Measurements from ENCODE around the gene HS1BP3.

- TF ChIP-seq POLR2A (IDR thresholded peaks at IDR 0.05; ENCODE audit: insufficient read depth in 1 of 2, low read depth in 2 of 2, low read length in 2 of 2), result no peak
- no peak for TF ChIP-seq PHF8 (CRISPR knock-in tag; IDR thresholded peaks at IDR 0.05)
- no peak for TF ChIP-seq CTCF (CRISPR knock-in tag; IDR thresholded peaks at IDR 0.05)
Observed at GRCh38 chr2:20609995-20610357, 40.9 kb downstream of the HS1BP3 start.

Measured in HepG2 (cell line).